HepG2 (cell line): ENCODE measurements around the gene TRPT1. TPM values are rescaled to one million over a fixed set of nuclear protein-coding genes. Genes with fewer than 3 reads are reported as not detected.

ENCODE experiments used
- ATAC-seq: fragments of 200-7000 bp; cut with Tn5 transposase; 3 replicates; pipeline ENCODE4 v1.9.1; 2020; ENCODE audit warnings: mild to moderate bottlenecking, moderate library complexity
- BruUV-seq: library from RNA; stranded (reverse); fragments of 400-500 nt; replicated peaks from 2 replicates; lab custom pipeline; 2021; lab: Mats Ljungman, UMichigan
- CTCF ChIA-PET: fragments of 300-600 bp; formaldehyde crosslinking; extraction: SDS; loops from one replicate; lab custom pipeline; 2021; ENCODE audit warnings: low total read pairs, inconsistent platforms, low intra/inter-chr PET ratio; lab: Yijun Ruan, JAX
- POLR2A ChIA-PET: fragments of 350-600 bp; sonication (Branson Sonifier 250); formaldehyde crosslinking; loops from one replicate; lab custom pipeline; 2020; ENCODE audit warnings: antibody characterized with exemption, inconsistent platforms; lab: Yijun Ruan, JAX
- DNase-seq: peaks from one replicate; pipeline ENCODE4 v3.0.0-alpha.2; 2015; ENCODE audit warnings: low spot score
- FAIRE-seq: peaks from 3 replicates; lab custom pipeline; 2011; peaks lifted over from hg19 to GRCh38; lab: Jason Lieb, UNC
- H2AFZ ChIP-seq: one replicate; pipeline ENCODE4 v1.6.1; 2011; ENCODE audit warnings: low read length, inconsistent platforms
- H3K27ac ChIP-seq: fragments of 300-600 bp; 3 replicates; pipeline ENCODE4 v1.8.0; 2011; ENCODE audit warnings: mixed run types, mild to moderate bottlenecking, mixed read lengths, low read length, inconsistent platforms; ENCODE audit not compliant: insufficient read depth; ENCODE audit errors: extremely low read length
- H3K27me3 ChIP-seq, 2 experiments: fragments of 200-600 bp in 1 of 2; 2 replicates in 1 of 2; 3 replicates in 1 of 2; pipeline versions ENCODE4 v1.6.0 to v1.8.0; 2011; ENCODE audit warnings: low read length in 2 of 2, mild to moderate bottlenecking in 2 of 2, moderate library complexity in 2 of 2, inconsistent platforms in 1 of 2; ENCODE audit not compliant: insufficient read depth in 2 of 2, control insufficient read depth in 1 of 2
- H3K36me3 ChIP-seq, 2 experiments: fragments of 200-600 bp in 1 of 2; replicated peaks in 1 of 2; 2 replicates in 1 of 2; 3 replicates in 1 of 2; pipeline versions ENCODE4 v1.5.1 to v1.8.0; 2011; ENCODE audit warnings: low read length in 2 of 2, inconsistent platforms in 1 of 2; ENCODE audit not compliant: insufficient read depth in 2 of 2, control insufficient read depth in 1 of 2
- H3K4me1 ChIP-seq: 2 replicates; pipeline ENCODE4 v1.5.1; 2012; ENCODE audit warnings: low read length, inconsistent platforms; ENCODE audit not compliant: insufficient read depth
- H3K4me2 ChIP-seq: 2 replicates; pipeline ENCODE4 v1.6.0; 2011; ENCODE audit warnings: low read depth, low read length, inconsistent platforms
- H3K4me3 ChIP-seq, 3 experiments: fragments of 200-600 bp in 1 of 3; sonication (generic), shearing (Covaris generic) in 1 of 3; replicated peaks in 1 of 3; 2 replicates each; pipeline ENCODE4 v1.5.1; 2011 to 2016; ENCODE audit warnings: low read length in 3 of 3, inconsistent platforms in 2 of 3, low read depth in 2 of 3, mild to moderate bottlenecking in 2 of 3, control low read depth in 1 of 3, mixed read lengths in 1 of 3; ENCODE audit not compliant: insufficient read depth in 1 of 3
- H3K79me2 ChIP-seq: one replicate; pipeline ENCODE4 v1.6.1; 2011; ENCODE audit warnings: low read length, inconsistent platforms; ENCODE audit not compliant: insufficient read depth
- H3K9ac ChIP-seq: 2 replicates; pipeline ENCODE4 v1.6.0; 2011; ENCODE audit warnings: mild to moderate bottlenecking, low read depth, low read length, inconsistent platforms; ENCODE audit not compliant: insufficient read depth
- H3K9me3 ChIP-seq: 2 replicates; pipeline ENCODE4 v1.5.1; 2012; ENCODE audit warnings: mild to moderate bottlenecking, low read length
- H4K20me1 ChIP-seq: 2 replicates; pipeline ENCODE4 v1.6.0; 2011; ENCODE audit warnings: inconsistent platforms, mild to moderate bottlenecking, low read length, moderate library complexity; ENCODE audit not compliant: insufficient read depth
- FOXC1 ChIP-seq: sonication (generic); formaldehyde crosslinking; IDR thresholded peaks from 2 replicates; pipeline ENCODE4 v1.8.0; 2022; ENCODE audit warnings: mild to moderate bottlenecking, missing genetic modification reagents, borderline replicate concordance
- NCOA1 ChIP-seq: sonication (generic); formaldehyde crosslinking; IDR thresholded peaks from 2 replicates; pipeline ENCODE4 v1.9.0; 2021; ENCODE audit warnings: missing genetic modification reagents
- RAD51 ChIP-seq: fragments of 450-650 bp; IDR thresholded peaks from 2 replicates; pipeline ENCODE4 v1.6.1; 2016; ENCODE audit warnings: borderline replicate concordance
- RFXAP ChIP-seq: sonication (generic); formaldehyde crosslinking; IDR thresholded peaks from 2 replicates; pipeline ENCODE4 v1.4.0; 2020; ENCODE audit warnings: missing genetic modification reagents, borderline replicate concordance
- TOE1 ChIP-seq: sonication (generic); formaldehyde crosslinking; IDR thresholded peaks from 2 replicates; pipeline ENCODE4 v1.4.0; 2020; ENCODE audit warnings: mild to moderate bottlenecking, missing genetic modification reagents
- TRIM22 ChIP-seq: fragments of 450-650 bp; IDR thresholded peaks from 2 replicates; pipeline ENCODE4 v1.6.1; 2017
- ZFYVE20 ChIP-seq: sonication (generic); formaldehyde crosslinking; IDR thresholded peaks from 2 replicates; pipeline ENCODE4 v1.8.0; 2023; ENCODE audit warnings: low read depth, mild to moderate bottlenecking, moderate library complexity, missing genetic modification reagents, borderline replicate concordance
- ZNF12 ChIP-seq: sonication (generic); formaldehyde crosslinking; IDR thresholded peaks from 2 replicates; pipeline ENCODE4 v1.5.0; 2020; ENCODE audit warnings: missing genetic modification reagents
- ZNF772 ChIP-seq: sonication (generic); formaldehyde crosslinking; IDR thresholded peaks from 2 replicates; pipeline ENCODE4 v1.5.0; 2020; ENCODE audit warnings: mild to moderate bottlenecking, missing genetic modification reagents
- WGBS: methylation state at CpG from one replicate; pipeline ENCODE4 v1.1.6; 2017; ENCODE audit warnings: low lambda C conversion rate; 5-methylcytosine and 5-hydroxymethylcytosine counted together
- in situ Hi-C: cut with HindIII; loops from 2 replicates; pipeline ENCODE4 v1.10.0; 2017; ENCODE audit warnings: low pct_unique_long_range_greater_than_20kb; ENCODE audit not compliant: extremely low pct_ligation_motif_present
- intact Hi-C: fragments of 100-400 bp; cut with micrococcal nuclease; formaldehyde crosslinking; loops from one replicate; pipeline ENCODE4 v1.10.0; 2022; ENCODE audit not compliant: unreplicated experiment
- polyA plus RNA-seq, 8 experiments: library from polyadenylated mRNA; depleted of rRNA in 3 of 8; stranded (reverse) in 7 of 8; unstranded in 1 of 8; fragments of >200 nt; fragmentation: Illumina TruSeq in 4 of 8; extraction: Trizol in 4 of 8; gene quantifications; 2 replicates each; pipeline versions ENCODE4 v1.2.1 to v1.2.3, GENCODE V29; 2011 to 2016; ENCODE audit warnings: low read depth in 4 of 8, missing spikeins in 1 of 8, mixed read lengths in 1 of 8; ENCODE audit not compliant: insufficient read depth in 1 of 8
- total RNA-seq, 5 experiments: library from RNA; depleted of rRNA; stranded (reverse); fragments of >200 nt; fragmentation: Illumina TruSeq; extraction: Trizol; gene quantifications; 2 replicates each; pipeline ENCODE4 v1.2.3, GENCODE V29; 2016; ENCODE audit warnings: low read depth in 1 of 5
- TF ChIP-seq, protein P1 (sequence below): sonication (generic); formaldehyde crosslinking; IDR thresholded peaks from 2 replicates; pipeline ENCODE4 v1.8.1; 2023; ENCODE audit warnings: missing genetic modification reagents, mild to moderate bottlenecking, borderline replicate concordance

The TRPT1 gene
- total and polyA plus RNA-seq, 2 of the 13 experiments (the other 11 are each of a cell fraction or from before 2014, with no cell fraction given): 24.8 to 40.7 TPM

GRCh38 chr11:64254326-64254725 lies 28.3 kb upstream of the TRPT1 start:
- TF ChIP-seq ZFYVE20: no peak
- TF ChIP-seq, protein P1, sequence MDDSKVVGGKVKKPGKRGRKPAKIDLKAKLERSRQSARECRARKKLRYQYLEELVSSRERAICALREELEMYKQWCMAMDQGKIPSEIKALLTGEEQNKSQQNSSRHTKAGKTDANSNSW: no peak
- no peak for TF ChIP-seq NCOA1 (CRISPR knock-in tag)
- TF ChIP-seq ZNF12 (CRISPR knock-in tag): no peak
- TF ChIP-seq RFXAP (CRISPR knock-in tag): no peak
- peaks cover 33% of the 10 kb centered on the region for H3K4me1 ChIP-seq
- H2AFZ ChIP-seq: no peak overlapping the region
- peaks cover 12 to 19% of the 10 kb centered on the region in 2 experiments; a peak in 4 of 5 replicates for H3K36me3 ChIP-seq
- DNase-seq: no peak
- no peak for ATAC-seq
- CTCF ChIA-PET: no interaction called here
- in situ Hi-C loops (no loop called here), intact Hi-C loops (no loop called here)
- POLR2A ChIA-PET: no interaction called here
- no peak overlapping the region for H3K9ac ChIP-seq
- 93% methylated on average over 3 of the region's 7 CpGs for WGBS
- H3K9me3 ChIP-seq: no peaks in the 10 kb centered on the region
- H3K27me3 ChIP-seq: no peaks in the 10 kb centered on the region; a peak in 1 of 5 replicates
- H4K20me1 ChIP-seq: no peaks in the 10 kb centered on the region
- H3K4me2 ChIP-seq: no peak overlapping the region
- H3K27ac ChIP-seq: no peak overlapping the region
- FAIRE-seq: no peak
- no peak overlapping the region for H3K4me3 ChIP-seq
- peaks cover 7% of the 10 kb centered on the region for H3K79me2 ChIP-seq
- BruUV-seq: no TSS peak

DNA sequence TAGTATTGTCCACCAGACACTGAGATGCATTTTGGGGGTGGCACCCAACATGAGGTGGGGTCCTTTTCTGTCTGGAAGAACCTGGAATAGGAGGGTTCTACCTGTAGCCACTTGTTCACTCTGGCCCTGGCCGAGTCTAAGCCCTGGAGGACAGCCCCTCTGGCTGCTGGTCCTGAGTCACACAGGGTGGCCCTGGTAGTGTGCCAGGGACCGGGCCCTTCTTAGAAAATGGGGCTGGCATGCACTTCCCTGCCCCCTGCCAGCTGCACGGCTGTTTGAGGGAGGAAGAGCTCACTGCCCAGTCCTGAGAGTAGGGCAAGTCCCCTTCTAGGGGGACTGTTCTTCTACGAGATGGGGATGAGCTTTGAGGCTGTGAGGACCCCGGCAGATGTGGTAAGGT lies 27.5 kb upstream of the TRPT1 start:
- no peak overlapping the region for H3K4me3 ChIP-seq
- H3K36me3 ChIP-seq: peaks cover 7 to 10% of the 10 kb centered on the region in 2 experiments; a peak in 3 of 5 replicates
- H3K4me2 ChIP-seq: no peak overlapping the region
- no peak overlapping the region for H2AFZ ChIP-seq
- in situ Hi-C loops: no loop called here
- H3K27me3 ChIP-seq: no peaks in the 10 kb centered on the region; a peak in 1 of 5 replicates
- POLR2A ChIA-PET: no interaction called here
- CTCF ChIA-PET: no interaction called here
- H3K9me3 ChIP-seq: no peaks in the 10 kb centered on the region
- H3K27ac ChIP-seq: no peak overlapping the region
- no TSS peak for BruUV-seq
- TF ChIP-seq TRIM22 (no peak), RAD51 (no peak), TOE1 (CRISPR knock-in tag) (no peak), FOXC1 (CRISPR knock-in tag) (no peak), ZNF772 (CRISPR knock-in tag) (no peak)
- H4K20me1 ChIP-seq: no peaks in the 10 kb centered on the region
- peaks cover 41% of the 10 kb centered on the region for H3K4me1 ChIP-seq
- no peak overlapping the region for H3K9ac ChIP-seq
- ATAC-seq (no peak), DNase-seq (no peak), FAIRE-seq (no peak)
- intact Hi-C loops: no loop called here
- WGBS: 94% methylated on average over 5 of the region's 5 CpGs
- H3K79me2 ChIP-seq: peaks cover 7% of the 10 kb centered on the region
